Bronchial epithelial cell (primary cell): ENCODE results near the gene CLASP1. TPM values are rescaled to one million over a fixed set of nuclear protein-coding genes. Genes with fewer than 3 reads are reported as not detected.
A peak's percentile ranks its signal among the peaks of the same experiment; 100 is the strongest.

Experiments used
- DNase-seq: peaks from one replicate; pipeline ENCODE4 v3.0.0-alpha.2; 2010; ENCODE audit warnings: low read depth
- FAIRE-seq: peaks from 2 replicates; lab custom pipeline; 2011; peaks lifted over from hg19 to GRCh38; lab: Jason Lieb, UNC
- H3K27me3 ChIP-seq: 2 replicates; pipeline ENCODE4 v1.5.1; 2011; ENCODE audit warnings: low read length; ENCODE audit not compliant: control insufficient read depth, insufficient read depth
- H3K36me3 ChIP-seq: 2 replicates; pipeline ENCODE4 v1.5.1; 2011; ENCODE audit warnings: low read length; ENCODE audit not compliant: control insufficient read depth, insufficient read depth
- H3K4me3 ChIP-seq: 2 replicates; pipeline ENCODE4 v1.5.1; 2011; ENCODE audit warnings: mild to moderate bottlenecking, low read depth, low read length, control low read depth
- total RNA-seq: library from RNA; depleted of rRNA; stranded (reverse); fragments of >200 nt; gene quantifications from 2 replicates; pipeline ENCODE4 v1.2.1, GENCODE V29; 2014
- TF ChIP-seq, protein P1 (sequence below): IDR thresholded peaks from 2 replicates; pipeline ENCODE4 v1.5.1; 2011; ENCODE audit warnings: mild to moderate bottlenecking, moderate library complexity, low read length, control low read depth, inconsistent platforms; ENCODE audit not compliant: insufficient read depth, severe bottlenecking

The CLASP1 gene
- total RNA-seq, 1 donor from 2014 or later: 56.9 TPM

DNA sequence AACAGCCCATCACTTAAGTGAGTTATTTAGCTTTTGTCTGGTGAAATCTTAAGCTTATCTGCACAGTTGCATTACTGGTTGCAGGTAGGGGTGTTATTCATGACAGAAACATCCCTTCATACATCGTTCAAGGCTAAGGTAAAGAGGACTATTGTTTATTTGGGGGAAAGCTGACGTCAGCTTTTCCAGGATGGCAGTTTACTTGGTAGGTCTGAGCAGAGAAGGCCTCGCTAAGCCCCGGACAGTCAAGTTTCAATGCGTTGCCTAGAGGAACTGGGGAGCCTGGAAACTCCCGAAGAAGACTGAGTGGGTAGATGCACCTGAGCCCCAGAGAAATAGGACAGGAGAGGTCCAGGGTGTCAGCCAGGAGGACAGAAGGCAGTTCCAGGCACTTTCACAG lies 116.4 kb downstream of the CLASP1 start:
- H3K27me3 ChIP-seq: no peaks in the 10 kb centered on the region
- FAIRE-seq: no peak
- DNase-seq: peak; percentile 74
- H3K36me3 ChIP-seq: peaks cover 4% of the 10 kb centered on the region
- TF ChIP-seq, protein P1, sequence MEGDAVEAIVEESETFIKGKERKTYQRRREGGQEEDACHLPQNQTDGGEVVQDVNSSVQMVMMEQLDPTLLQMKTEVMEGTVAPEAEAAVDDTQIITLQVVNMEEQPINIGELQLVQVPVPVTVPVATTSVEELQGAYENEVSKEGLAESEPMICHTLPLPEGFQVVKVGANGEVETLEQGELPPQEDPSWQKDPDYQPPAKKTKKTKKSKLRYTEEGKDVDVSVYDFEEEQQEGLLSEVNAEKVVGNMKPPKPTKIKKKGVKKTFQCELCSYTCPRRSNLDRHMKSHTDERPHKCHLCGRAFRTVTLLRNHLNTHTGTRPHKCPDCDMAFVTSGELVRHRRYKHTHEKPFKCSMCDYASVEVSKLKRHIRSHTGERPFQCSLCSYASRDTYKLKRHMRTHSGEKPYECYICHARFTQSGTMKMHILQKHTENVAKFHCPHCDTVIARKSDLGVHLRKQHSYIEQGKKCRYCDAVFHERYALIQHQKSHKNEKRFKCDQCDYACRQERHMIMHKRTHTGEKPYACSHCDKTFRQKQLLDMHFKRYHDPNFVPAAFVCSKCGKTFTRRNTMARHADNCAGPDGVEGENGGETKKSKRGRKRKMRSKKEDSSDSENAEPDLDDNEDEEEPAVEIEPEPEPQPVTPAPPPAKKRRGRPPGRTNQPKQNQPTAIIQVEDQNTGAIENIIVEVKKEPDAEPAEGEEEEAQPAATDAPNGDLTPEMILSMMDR: no peak
- no peak overlapping the region for H3K4me3 ChIP-seq

DNA sequence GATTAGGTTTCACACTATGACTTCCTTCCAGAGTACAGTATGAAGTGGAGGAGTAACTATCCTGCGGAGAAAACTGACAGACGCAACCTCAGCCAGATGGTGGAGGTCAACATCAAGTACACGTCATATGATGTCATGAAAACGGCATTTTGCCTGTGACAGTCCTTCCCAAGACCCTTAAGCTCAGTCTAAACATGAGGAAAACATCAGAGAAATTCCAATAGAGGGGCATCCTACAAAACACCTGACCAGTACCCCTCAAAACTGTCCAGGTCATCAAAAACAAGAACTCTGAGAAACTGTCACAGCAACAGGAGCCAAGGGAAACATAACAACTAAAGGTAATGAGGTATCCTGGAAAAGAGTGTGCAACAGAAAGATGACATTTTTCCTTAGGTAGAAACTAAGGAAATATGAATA lies 116.9 kb downstream of the CLASP1 start:
- Histone ChIP-seq H3K36me3 (peaks cover 4% of the 10 kb centered on the region), H3K4me3 (no peak overlapping the region), H3K27me3 (no peaks in the 10 kb centered on the region)
- FAIRE-seq (no peak), DNase-seq (peak; percentile 43)
- TF ChIP-seq, protein P1: no peak

DNA sequence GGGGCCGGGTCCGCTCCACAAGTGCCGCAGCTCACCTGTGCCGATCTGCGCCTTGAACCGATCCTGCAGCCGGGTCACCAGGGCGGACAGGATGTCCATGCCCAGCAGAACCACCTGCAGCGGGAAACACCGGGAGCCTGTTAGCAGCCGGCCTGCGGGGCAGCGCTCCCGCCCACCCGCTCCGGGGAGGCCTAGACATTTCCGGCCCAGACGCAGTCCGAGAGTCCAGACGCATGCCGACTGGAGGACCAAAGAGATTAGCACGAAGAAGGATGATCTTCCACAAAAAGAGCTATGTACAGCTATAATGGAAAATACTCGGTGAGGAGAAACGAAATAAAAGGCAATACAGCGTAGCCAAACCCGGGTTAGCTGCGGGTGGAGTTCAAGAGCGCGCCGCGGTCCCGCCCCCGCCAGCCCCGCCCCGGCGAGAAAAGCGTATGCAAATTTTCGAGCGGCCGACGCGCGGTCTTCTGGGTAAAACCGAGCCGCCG lies 119.0 kb downstream of the CLASP1 start:
- no peak for FAIRE-seq
- TF ChIP-seq, protein P1: no peak

DNA sequence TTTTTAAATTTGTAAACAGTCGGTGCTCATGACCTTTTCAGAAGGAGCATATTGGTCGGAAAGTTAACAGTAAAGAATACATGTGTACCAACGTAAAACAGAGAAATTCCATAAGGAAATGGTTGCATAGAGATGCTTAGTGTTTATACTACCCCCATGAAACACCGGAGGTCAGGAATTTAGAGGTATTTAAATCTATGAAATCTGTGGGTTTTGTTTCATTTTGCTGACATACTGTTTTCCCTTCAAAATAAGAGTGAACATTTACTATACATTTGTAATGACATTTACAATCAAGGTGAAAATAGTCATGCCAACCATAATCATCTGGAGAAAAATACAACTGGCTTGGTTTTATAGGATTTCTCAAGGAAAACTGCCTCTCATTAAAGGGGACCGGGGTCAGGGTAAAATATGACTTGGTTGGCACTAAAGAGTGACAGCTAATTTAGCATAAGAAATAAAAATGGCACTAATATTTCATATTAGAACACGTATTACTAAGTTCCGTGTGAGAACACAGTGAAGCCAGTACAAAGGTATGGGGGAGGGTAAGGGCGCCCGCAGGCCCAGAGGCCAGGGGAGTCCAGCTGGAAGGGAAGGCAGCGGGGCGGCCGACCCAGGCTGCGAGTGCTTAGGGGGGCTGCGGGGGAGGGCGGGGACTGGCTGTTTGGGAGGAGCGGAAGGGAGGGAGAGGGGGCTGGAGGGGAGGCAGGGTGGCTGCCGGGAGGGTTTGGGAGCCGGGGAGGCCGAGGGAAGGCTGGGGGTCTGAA lies 119.6 kb downstream of the CLASP1 start:
- Histone ChIP-seq H3K4me3 (peak overlapping the region; percentile 73), H3K36me3 (peaks cover 7% of the 10 kb centered on the region), H3K27me3 (no peaks in the 10 kb centered on the region)
- DNase-seq (no peak), FAIRE-seq (no peak)
- TF ChIP-seq, protein P1: no peak

More for the DNA sequence above, 119.0 kb downstream of the CLASP1 start:
- peaks cover 7% of the 10 kb centered on the region for H3K36me3 ChIP-seq
- H3K27me3 ChIP-seq: no peaks in the 10 kb centered on the region
- peak; percentile 56 for DNase-seq
- peak overlapping the region; percentile 73 for H3K4me3 ChIP-seq

DNA sequence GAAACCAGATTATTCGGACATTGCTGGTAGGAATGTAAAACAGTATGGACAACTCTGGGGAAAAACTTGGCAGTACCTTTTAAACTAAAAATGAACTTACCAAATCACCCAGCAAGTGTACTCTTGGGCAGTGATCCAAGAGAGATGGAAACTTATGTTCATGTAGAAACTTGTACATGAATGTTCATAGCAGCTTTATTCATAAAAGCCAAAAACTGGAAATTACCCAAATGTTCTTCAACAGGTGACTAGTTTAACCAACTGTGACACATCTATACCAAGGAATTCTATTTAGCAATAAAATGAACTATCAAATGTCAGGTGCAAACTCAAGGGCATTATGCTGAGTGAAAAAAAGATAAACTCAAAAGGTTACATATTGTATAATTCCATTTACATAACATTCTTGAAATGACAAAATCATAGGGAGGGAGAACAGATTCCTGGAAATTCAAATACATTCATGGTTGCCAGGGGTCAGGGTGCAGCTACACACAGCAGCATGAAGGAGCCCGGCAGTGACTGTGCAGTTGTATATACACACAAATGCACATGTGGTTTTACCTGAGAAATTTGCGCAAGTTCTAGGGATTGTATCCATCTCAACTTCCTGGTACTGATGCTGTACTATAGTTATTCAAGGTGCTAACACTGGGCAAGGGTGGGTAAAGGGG lies 122.1 kb downstream of the CLASP1 start:
- FAIRE-seq (no peak), DNase-seq (peak; percentile 100)
- TF ChIP-seq, protein P1: no peak
- Histone ChIP-seq H3K27me3 (no peaks in the 10 kb centered on the region), H3K36me3 (peaks cover 12% of the 10 kb centered on the region), H3K4me3 (no peak overlapping the region)
